A549 (cell line): ENCODE measurements around the gene CREM. TPM values are rescaled to one million over a fixed set of nuclear protein-coding genes. Genes with fewer than 3 reads are reported as not detected.

ENCODE experiments used
- ATAC-seq, 2 experiments: fragments of 200-7000 bp in 1 of 2; fragments of >200 bp in 1 of 2; cut with Nextera tagmentation in 1 of 2; cut with Tn5 transposase in 1 of 2; 3 replicates each; pipeline versions ENCODE4 v1.8.0 to v1.9.1; 2018 to 2020; ENCODE audit warnings: mild to moderate bottlenecking in 1 of 2, moderate library complexity in 1 of 2
- CTCF ChIA-PET: fragments of 300-600 bp; sonication (Branson Sonifier 250); formaldehyde crosslinking; extraction: SDS; loops from one replicate; lab custom pipeline; 2021; ENCODE audit warnings: antibody characterized with exemption, inconsistent platforms; lab: Yijun Ruan, JAX
- POLR2A ChIA-PET: fragments of 350-600 bp; formaldehyde crosslinking; extraction: SDS; loops from one replicate; lab custom pipeline; 2021; ENCODE audit warnings: antibody characterized with exemption, inconsistent platforms; lab: Yijun Ruan, JAX
- DNase-seq, 2 experiments: peaks; one replicate each; pipeline versions ENCODE4 v3.0.0 to v3.0.0-alpha.2; 2011 to 2016; ENCODE audit warnings: low read depth in 1 of 2, low spot score in 1 of 2
- FAIRE-seq: peaks from 2 replicates; lab custom pipeline; 2011; peaks lifted over from hg19 to GRCh38; lab: Jason Lieb, UNC
- H3K27ac ChIP-seq, 2 experiments: fragments of >200 bp; sonication (Bioruptor Twin); formaldehyde crosslinking; 3 replicates each; pipeline ENCODE4 v1.5.1; 2016 to 2017
- H3K4me1 ChIP-seq: fragments of >200 bp; sonication (Bioruptor Twin); formaldehyde crosslinking; 3 replicates; pipeline ENCODE4 v1.6.1; 2016
- H3K4me2 ChIP-seq: fragments of >200 bp; sonication (Bioruptor Twin); formaldehyde crosslinking; 3 replicates; pipeline ENCODE4 v1.6.1; 2016
- H3K4me3 ChIP-seq: fragments of >200 bp; sonication (Bioruptor Twin); formaldehyde crosslinking; 3 replicates; pipeline ENCODE4 v1.5.1; 2016
- H3K9me3 ChIP-seq: fragments of >200 bp; sonication (Bioruptor Twin); formaldehyde crosslinking; 3 replicates; pipeline ENCODE4 v1.6.1; 2016
- ATOH8 ChIP-seq: fragments of 250-450 bp; sonication (Bioruptor Pico); IDR thresholded peaks from 2 replicates; pipeline ENCODE4 v1.5.0; 2020; ENCODE audit warnings: low read depth, mild to moderate bottlenecking, moderate library complexity
- BHLHE40 ChIP-seq: IDR thresholded peaks from 2 replicates; pipeline ENCODE4 v1.6.1; 2012; ENCODE audit warnings: low read depth, low read length, inconsistent platforms
- CBX2 ChIP-seq: fragments of 200-600 bp; sonication (generic); IDR thresholded peaks from 2 replicates; pipeline ENCODE4 v1.6.1; 2016; ENCODE audit warnings: low read depth, mild to moderate bottlenecking, borderline replicate concordance
- CEBPB ChIP-seq, 2 experiments: fragments of >200 bp in 1 of 2; sonication (Bioruptor Twin) in 1 of 2; formaldehyde crosslinking in 1 of 2; IDR thresholded peaks; 2 replicates each; pipeline ENCODE4 v1.6.1; 2012 to 2016
- CHD2 ChIP-seq: fragments of 150-350 bp; IDR thresholded peaks from 2 replicates; pipeline ENCODE4 v1.6.1; 2014; ENCODE audit warnings: low read length; ENCODE audit not compliant: partially characterized antibody
- CTCF ChIP-seq: fragments of >200 bp; sonication (Bioruptor Twin); formaldehyde crosslinking; IDR thresholded peaks from 3 replicates; pipeline ENCODE4 v1.5.1; 2016
- EHF ChIP-seq: fragments of 250-450 bp; sonication (Bioruptor Pico); IDR thresholded peaks from 2 replicates; pipeline ENCODE4 v1.5.0; 2020; ENCODE audit warnings: mild to moderate bottlenecking
- EHMT2 ChIP-seq: fragments of 200-600 bp; sonication (generic); IDR thresholded peaks from 2 replicates; pipeline ENCODE4 v1.6.1; 2016; ENCODE audit warnings: antibody characterized with exemption, low read depth, mild to moderate bottlenecking, moderate library complexity
- EP300 ChIP-seq, 2 experiments: fragments of >200 bp; sonication (Bioruptor Twin); formaldehyde crosslinking; IDR thresholded peaks; 2 replicates in 1 of 2; 3 replicates in 1 of 2; pipeline ENCODE4 v1.6.1; 2016 to 2017
- FOSL2 ChIP-seq, 2 experiments: fragments of 450-650 bp in 1 of 2; fragments of >200 bp in 1 of 2; sonication (Bioruptor Twin) in 1 of 2; formaldehyde crosslinking; IDR thresholded peaks; 2 replicates each; pipeline versions ENCODE4 v1.5.0 to v1.6.1; 2016 to 2020; ENCODE audit warnings: mild to moderate bottlenecking in 1 of 2, moderate library complexity in 1 of 2
- HDAC2 ChIP-seq: fragments of 200-600 bp; sonication (generic); IDR thresholded peaks from 2 replicates; pipeline ENCODE4 v1.6.1; 2016
- HOXA7 ChIP-seq: fragments of 250-450 bp; sonication (Bioruptor Pico); IDR thresholded peaks from 2 replicates; pipeline ENCODE4 v1.5.0; 2020; ENCODE audit warnings: mild to moderate bottlenecking, moderate library complexity
- HOXB5 ChIP-seq: fragments of 250-450 bp; sonication (Bioruptor Pico); IDR thresholded peaks from 2 replicates; pipeline ENCODE4 v1.5.0; 2020; ENCODE audit warnings: mild to moderate bottlenecking, moderate library complexity
- JUN ChIP-seq, 2 experiments: fragments of >200 bp; sonication (Bioruptor Twin); formaldehyde crosslinking; IDR thresholded peaks; 2 replicates in 1 of 2; 3 replicates in 1 of 2; pipeline ENCODE4 v1.6.1; 2016 to 2017
- KDM1A ChIP-seq: fragments of 200-600 bp; sonication (generic); IDR thresholded peaks from 2 replicates; pipeline ENCODE4 v1.6.1; 2016; ENCODE audit warnings: low read depth, mild to moderate bottlenecking
- KDM5A ChIP-seq: fragments of 200-600 bp; sonication (generic); IDR thresholded peaks from 2 replicates; pipeline ENCODE4 v1.6.1; 2016; ENCODE audit warnings: antibody characterized with exemption, mild to moderate bottlenecking
- MAFK ChIP-seq: fragments of 450-650 bp; IDR thresholded peaks from 2 replicates; pipeline ENCODE4 v1.6.1; 2014; ENCODE audit not compliant: partially characterized antibody
- MAZ ChIP-seq: fragments of 150-350 bp; IDR thresholded peaks from 2 replicates; pipeline ENCODE4 v1.6.1; 2014; ENCODE audit warnings: antibody characterized with exemption, low read depth, low read length, borderline replicate concordance
- NPAS2 ChIP-seq: fragments of 250-450 bp; sonication (Bioruptor Pico); IDR thresholded peaks from 2 replicates; pipeline ENCODE4 v1.8.0; 2022; ENCODE audit warnings: mild to moderate bottlenecking, moderate library complexity, borderline replicate concordance
- RARB ChIP-seq: fragments of 250-450 bp; sonication (Bioruptor Pico); IDR thresholded peaks from 2 replicates; pipeline ENCODE4 v1.8.0; 2021; ENCODE audit warnings: mild to moderate bottlenecking, moderate library complexity
- RFX5 ChIP-seq: fragments of 450-650 bp; IDR thresholded peaks from 2 replicates; pipeline ENCODE4 v1.7.1; 2014; ENCODE audit warnings: antibody characterized with exemption, mild to moderate bottlenecking, moderate library complexity
- SREBF2 ChIP-seq: fragments of 450-650 bp; IDR thresholded peaks from 2 replicates; pipeline ENCODE4 v1.6.1; 2014; ENCODE audit warnings: mild to moderate bottlenecking, moderate library complexity
- TP53 ChIP-seq: fragments of 250-450 bp; sonication (Bioruptor Pico); IDR thresholded peaks from 2 replicates; pipeline ENCODE4 v1.5.0; 2021; ENCODE audit warnings: mild to moderate bottlenecking, moderate library complexity
- USF2 ChIP-seq: fragments of 450-650 bp; IDR thresholded peaks from 2 replicates; pipeline ENCODE4 v1.6.1; 2014; ENCODE audit warnings: antibody characterized with exemption
- ZFP36 ChIP-seq: fragments of 450-650 bp; IDR thresholded peaks from 2 replicates; pipeline ENCODE4 v1.6.1; 2014; ENCODE audit warnings: borderline replicate concordance; ENCODE audit not compliant: partially characterized antibody
- ZNF302 ChIP-seq: fragments of 250-450 bp; sonication (Bioruptor Pico); IDR thresholded peaks from 2 replicates; pipeline ENCODE4 v1.9.0; 2021; ENCODE audit warnings: inconsistent platforms, mild to moderate bottlenecking, moderate library complexity
- WGBS: methylation state at CpG from one replicate; pipeline ENCODE4 v1.1.6; 2017; ENCODE audit errors: missing lambda C conversion rate; 5-methylcytosine and 5-hydroxymethylcytosine counted together
- polyA plus RNA-seq, 4 experiments: library from polyadenylated mRNA; depleted of rRNA in 3 of 4; stranded (reverse); fragments of >200 nt; fragmentation: RNase III in 1 of 4; extraction: RNeasy Plus Mini Kit Qiagen cat#74134 plus additional on column Dnase treatment in 1 of 4; gene quantifications; 2 replicates in 3 of 4; 3 replicates in 1 of 4; pipeline ENCODE4 v1.2.3, GENCODE V29; 2011 to 2017
- TF ChIP-seq, protein P1 (sequence below): fragments of >200 bp; sonication (Bioruptor Twin); formaldehyde crosslinking; IDR thresholded peaks from 3 replicates; pipeline ENCODE4 v1.6.1; 2016

The CREM gene
- polyA plus RNA-seq, 2 of the 4 experiments (the other 2 are of a cell fraction): 53.3 to 112 TPM

- ATAC-seq: no peak
- Histone ChIP-seq H3K27ac (no peak overlapping the region), H3K4me2 (no peak overlapping the region), H3K4me1 (peaks cover 6% of the 10 kb centered on the region; the same call in 2 of the 3 replicates), H3K4me3 (no peak overlapping the region), H3K9me3 (no peaks in the 10 kb centered on the region)
- 75% methylated on average over 4 of the region's 4 CpGs for WGBS
- CTCF ChIA-PET: interaction anchor here (1.0 to 1.8 kb wide), 4 partner anchors 11 to 42 kb away, joined by 3 to 6 read pairs (median 5); no protein-coding TSS in a partner anchor
- no peak for DNase-seq
- FAIRE-seq: no peak
- TF ChIP-seq SREBF2: no peak
- TF ChIP-seq, protein P1, sequence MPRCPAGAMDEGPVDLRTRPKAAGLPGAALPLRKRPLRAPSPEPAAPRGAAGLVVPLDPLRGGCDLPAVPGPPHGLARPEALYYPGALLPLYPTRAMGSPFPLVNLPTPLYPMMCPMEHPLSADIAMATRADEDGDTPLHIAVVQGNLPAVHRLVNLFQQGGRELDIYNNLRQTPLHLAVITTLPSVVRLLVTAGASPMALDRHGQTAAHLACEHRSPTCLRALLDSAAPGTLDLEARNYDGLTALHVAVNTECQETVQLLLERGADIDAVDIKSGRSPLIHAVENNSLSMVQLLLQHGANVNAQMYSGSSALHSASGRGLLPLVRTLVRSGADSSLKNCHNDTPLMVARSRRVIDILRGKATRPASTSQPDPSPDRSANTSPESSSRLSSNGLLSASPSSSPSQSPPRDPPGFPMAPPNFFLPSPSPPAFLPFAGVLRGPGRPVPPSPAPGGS: no peak
- no peak for TF ChIP-seq FOSL2 (IDR thresholded peaks at IDR 0.05)
- TF ChIP-seq FOSL2 (CRISPR knock-in tag; IDR thresholded peaks at IDR 0.05): no peak
- TF ChIP-seq CEBPB (IDR thresholded peaks at IDR 0.05): no peak
- no peak for TF ChIP-seq ZFP36
- TF ChIP-seq EHF (CRISPR knock-in tag): no peak
- TF ChIP-seq ZNF302 (CRISPR knock-in tag): no peak
- TF ChIP-seq MAZ: no peak
- TF ChIP-seq, all 56 proteins: peak for 0
- POLR2A ChIA-PET: no interaction called here
These were observed 27.1 kb downstream of the CREM start for GRCh38 chr10:35153716-35154115.

- no peak for FAIRE-seq
These were observed 34.1 kb downstream of the CREM start for GRCh38 chr10:35160743-35161142.

DNA sequence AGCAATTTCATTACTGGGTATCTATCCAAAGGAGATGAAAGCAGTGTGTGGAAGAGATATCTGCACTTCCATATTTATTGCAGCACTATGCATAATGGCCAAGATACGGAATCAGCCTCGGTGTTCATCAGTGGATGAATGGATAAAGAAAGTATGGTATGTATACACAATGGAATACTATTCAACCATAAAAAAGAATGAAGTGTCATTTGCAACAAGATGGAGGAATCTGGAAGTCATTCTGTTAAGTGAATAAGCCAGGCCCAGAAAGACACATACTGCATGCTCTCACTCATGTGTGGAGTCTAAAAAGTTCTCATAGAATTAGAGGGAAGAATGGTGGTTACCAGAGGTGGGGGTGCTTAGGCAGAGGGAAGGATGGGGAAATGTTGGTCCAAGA lies 35.3 kb downstream of the CREM start:
- Histone ChIP-seq H3K27ac (no peak overlapping the region), H3K9me3 (no peaks in the 10 kb centered on the region), H3K4me1 (no peaks in the 10 kb centered on the region), H3K4me2 (no peak overlapping the region), H3K4me3 (no peak overlapping the region)
- 95% methylated on average over 2 of the region's 2 CpGs for WGBS
- TF ChIP-seq KDM1A (no peak), CTCF (no peak), EP300 (IDR thresholded peaks at IDR 0.05) (no peak), HOXA7 (CRISPR knock-in tag) (no peak), FOSL2 (IDR thresholded peaks at IDR 0.05) (no peak), FOSL2 (CRISPR knock-in tag; IDR thresholded peaks at IDR 0.05) (no peak), CHD2 (no peak), ATOH8 (CRISPR knock-in tag) (no peak), RARB (CRISPR knock-in tag) (no peak), HOXB5 (CRISPR knock-in tag) (no peak), EHMT2 (no peak), CBX2 (no peak), HDAC2 (no peak), USF2 (no peak)
- TF ChIP-seq, protein P1: no peak
- POLR2A ChIA-PET: no interaction called here
- FAIRE-seq (no peak), DNase-seq (no peak), ATAC-seq (no peak)
- CTCF ChIA-PET: interaction anchor here (3.8 kb wide), 1 partner anchor 34 kb away, joined by 12 read pairs; no protein-coding TSS in a partner anchor

More at GRCh38 chr10:35160743-35161142, 34.1 kb downstream of the CREM start:
- H3K4me2 ChIP-seq: no peak overlapping the region
- no peak for DNase-seq
- no peak overlapping the region for H3K4me3 ChIP-seq
- WGBS: 98% methylated on average over 1 of the region's 1 CpG
- no peak overlapping the region for H3K27ac ChIP-seq
- H3K9me3 ChIP-seq: no peaks in the 10 kb centered on the region
- POLR2A ChIA-PET: no interaction called here
- TF ChIP-seq MAZ: no peak
- TF ChIP-seq TP53 (CRISPR knock-in tag): no peak
- TF ChIP-seq KDM5A: no peak
- TF ChIP-seq EHMT2: no peak
- no peak for TF ChIP-seq SREBF2
- no peak for TF ChIP-seq NPAS2 (CRISPR knock-in tag)
- no peak for TF ChIP-seq BHLHE40
- no peak for TF ChIP-seq ZFP36
- TF ChIP-seq JUN (IDR thresholded peaks at IDR 0.05): no peak
- no peak for TF ChIP-seq MAFK
- TF ChIP-seq RFX5: no peak
- TF ChIP-seq, all 56 proteins: peak for 0
- CTCF ChIA-PET: interaction anchor here (0.6 to 3.8 kb wide), 2 partner anchors 35 to 38 kb away, joined by 3 to 12 read pairs; no protein-coding TSS in a partner anchor
- ATAC-seq: no peak
- no peaks in the 10 kb centered on the region for H3K4me1 ChIP-seq
